GM13976 (cell line): ENCODE results near the gene HRH2.

Experiments
- DNase-seq: peaks from one replicate; pipeline ENCODE4 v3.0.0; 2012; ENCODE audit warnings: low spot score
- in situ Hi-C: fragments of 300-500 bp; cut with MboI; formaldehyde crosslinking; loops from one replicate; pipeline ENCODE4 v1.12.0; 2022; ENCODE audit warnings: low sequenced_read_pairs, mixed read lengths, inconsistent platforms; ENCODE audit not compliant: unreplicated experiment
- TF ChIP-seq, protein P1 (sequence below): IDR thresholded peaks from 2 replicates; pipeline ENCODE4 v1.5.1; 2012; ENCODE audit warnings: borderline replicate concordance, mild to moderate bottlenecking; ENCODE audit not compliant: insufficient read depth; ENCODE audit errors: extremely low read depth, missing control alignments, control extremely low read depth

HRH2 gene

DNA sequence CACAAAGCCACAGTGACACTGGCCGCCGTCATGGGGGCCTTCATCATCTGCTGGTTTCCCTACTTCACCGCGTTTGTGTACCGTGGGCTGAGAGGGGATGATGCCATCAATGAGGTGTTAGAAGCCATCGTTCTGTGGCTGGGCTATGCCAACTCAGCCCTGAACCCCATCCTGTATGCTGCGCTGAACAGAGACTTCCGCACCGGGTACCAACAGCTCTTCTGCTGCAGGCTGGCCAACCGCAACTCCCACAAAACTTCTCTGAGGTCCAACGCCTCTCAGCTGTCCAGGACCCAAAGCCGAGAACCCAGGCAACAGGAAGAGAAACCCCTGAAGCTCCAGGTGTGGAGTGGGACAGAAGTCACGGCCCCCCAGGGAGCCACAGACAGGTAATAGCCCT, 26.1 kb downstream of the HRH2 start:
- DNase-seq: no peak
- in situ Hi-C loops: no loop called here
- TF ChIP-seq, protein P1, sequence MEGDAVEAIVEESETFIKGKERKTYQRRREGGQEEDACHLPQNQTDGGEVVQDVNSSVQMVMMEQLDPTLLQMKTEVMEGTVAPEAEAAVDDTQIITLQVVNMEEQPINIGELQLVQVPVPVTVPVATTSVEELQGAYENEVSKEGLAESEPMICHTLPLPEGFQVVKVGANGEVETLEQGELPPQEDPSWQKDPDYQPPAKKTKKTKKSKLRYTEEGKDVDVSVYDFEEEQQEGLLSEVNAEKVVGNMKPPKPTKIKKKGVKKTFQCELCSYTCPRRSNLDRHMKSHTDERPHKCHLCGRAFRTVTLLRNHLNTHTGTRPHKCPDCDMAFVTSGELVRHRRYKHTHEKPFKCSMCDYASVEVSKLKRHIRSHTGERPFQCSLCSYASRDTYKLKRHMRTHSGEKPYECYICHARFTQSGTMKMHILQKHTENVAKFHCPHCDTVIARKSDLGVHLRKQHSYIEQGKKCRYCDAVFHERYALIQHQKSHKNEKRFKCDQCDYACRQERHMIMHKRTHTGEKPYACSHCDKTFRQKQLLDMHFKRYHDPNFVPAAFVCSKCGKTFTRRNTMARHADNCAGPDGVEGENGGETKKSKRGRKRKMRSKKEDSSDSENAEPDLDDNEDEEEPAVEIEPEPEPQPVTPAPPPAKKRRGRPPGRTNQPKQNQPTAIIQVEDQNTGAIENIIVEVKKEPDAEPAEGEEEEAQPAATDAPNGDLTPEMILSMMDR: no peak

DNA sequence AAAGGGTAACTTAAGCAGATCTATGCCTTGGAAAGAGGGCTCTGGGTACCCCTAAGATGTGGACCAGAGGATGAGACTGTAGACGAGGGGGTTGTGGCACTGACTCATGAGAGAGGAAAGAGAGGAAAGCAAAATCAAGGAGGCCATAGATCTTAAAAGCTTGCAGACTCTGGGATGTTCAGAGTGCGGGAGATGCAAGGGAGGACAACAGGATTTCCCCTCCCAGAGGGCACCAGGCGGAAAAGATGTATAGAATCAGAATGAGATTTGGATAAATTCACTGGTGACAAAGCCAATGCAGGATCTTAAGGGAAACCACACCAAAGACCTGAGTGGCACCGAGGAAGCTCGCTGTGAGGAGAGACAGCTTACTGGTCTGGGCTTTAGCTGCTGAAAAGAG, 27.1 kb downstream of the HRH2 start:
- TF ChIP-seq, protein P1: no peak

DNA sequence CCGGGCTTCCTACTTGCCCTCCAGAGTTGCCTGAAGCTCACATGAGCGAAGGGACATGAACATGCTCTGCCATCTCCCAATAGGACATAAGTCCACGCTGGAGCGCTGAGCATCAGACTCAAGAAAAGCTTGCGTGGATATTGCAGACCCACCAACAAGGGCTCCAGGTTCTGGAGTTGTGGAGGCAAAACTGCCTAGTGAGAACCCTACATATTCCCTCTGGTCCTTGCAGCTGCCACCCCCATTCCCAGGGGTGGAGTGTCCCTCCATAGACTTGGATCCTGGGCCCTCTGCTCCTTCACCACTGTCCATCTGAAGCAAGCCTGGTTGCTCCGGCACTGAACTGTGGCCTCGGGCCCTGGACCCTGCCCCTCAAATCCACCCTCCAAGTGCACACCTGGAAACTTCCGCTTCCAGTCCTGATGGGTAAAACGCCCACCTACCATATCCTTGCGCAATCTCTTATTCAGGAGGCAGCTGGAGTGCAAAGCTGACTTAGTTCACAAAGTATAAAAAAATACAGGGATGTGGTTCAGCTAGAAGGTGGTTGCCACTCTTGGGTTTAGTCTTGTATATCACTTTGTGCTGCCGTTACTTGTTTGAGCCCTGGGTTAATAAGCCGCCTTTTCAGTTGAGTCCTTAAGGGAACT, 28.0 kb downstream of the HRH2 start:
- TF ChIP-seq, protein P1: no peak
- in situ Hi-C loops: no loop called here
- no peak for DNase-seq

More for the DNA sequence above, 27.1 kb downstream of the HRH2 start:
- no peak for DNase-seq
- in situ Hi-C loops: no loop called here

DNA sequence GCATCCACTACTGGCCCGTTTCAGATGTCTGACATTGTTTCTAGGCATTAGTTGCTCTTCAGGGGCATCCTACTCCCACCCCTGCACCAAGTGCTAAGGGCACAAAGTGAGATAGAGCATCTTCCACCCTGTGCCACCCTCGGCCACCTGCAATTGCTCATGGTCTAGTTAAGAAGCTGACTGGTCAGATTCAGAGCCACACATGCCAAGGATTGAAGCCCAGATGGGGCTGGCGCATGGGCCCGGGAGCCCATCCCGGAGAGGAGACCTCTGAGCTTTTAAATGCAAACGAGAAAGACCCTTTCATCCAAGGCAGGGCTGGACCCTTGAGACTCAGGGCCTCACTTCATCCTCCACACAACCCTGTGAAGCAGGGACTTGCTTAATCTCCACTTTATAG, 28.5 kb downstream of the HRH2 start:
- in situ Hi-C loops: no loop called here
- TF ChIP-seq, protein P1: no peak

DNA sequence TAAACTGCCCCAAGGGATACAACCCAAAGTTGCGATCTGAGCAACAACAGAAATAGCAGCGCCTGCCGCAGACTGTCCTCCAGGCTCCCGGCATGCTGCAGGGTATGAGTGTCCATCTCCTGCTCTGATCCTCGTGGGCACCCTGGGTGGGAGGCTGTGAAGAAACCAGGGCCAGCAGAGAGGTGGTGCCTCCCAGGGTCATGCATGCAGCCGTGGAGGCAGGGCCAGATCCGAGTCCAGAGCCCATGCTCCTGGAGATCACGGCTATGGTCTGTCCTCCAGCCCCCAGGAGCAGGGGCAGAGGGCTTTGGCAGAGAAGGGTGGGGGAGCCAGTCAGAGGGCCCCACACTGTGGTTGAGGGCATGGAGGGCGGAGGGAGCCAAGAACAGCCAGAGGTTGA, 29.0 kb downstream of the HRH2 start:
- in situ Hi-C loops: no loop called here
- TF ChIP-seq, protein P1: no peak
- DNase-seq: no peak

More for the DNA sequence above, 28.5 kb downstream of the HRH2 start:
- no peak for DNase-seq

DNA sequence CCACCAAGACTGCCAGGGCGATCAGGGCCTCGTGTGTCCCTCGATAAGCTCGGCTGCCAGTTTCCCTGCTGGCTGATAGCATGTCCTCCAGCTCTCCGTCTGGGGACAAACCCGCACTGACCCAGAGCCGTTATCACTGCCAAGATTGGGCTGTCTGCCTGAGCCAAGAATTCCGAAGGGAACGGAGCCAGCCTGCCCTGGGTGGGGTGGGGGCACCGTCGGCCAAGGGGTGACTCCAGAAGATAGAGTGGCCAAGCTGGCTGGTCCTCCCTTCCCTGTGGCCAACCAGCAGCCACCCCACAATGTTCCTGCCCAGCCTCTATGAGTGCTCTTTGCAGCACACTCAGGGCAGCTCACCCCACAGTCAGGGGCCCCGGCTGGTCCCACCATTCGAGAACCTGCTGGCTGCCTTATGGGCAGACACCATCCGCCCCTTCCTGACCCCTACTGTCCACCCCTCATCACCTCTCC, 29.4 kb downstream of the HRH2 start:
- DNase-seq: no peak
- in situ Hi-C loops: no loop called here
- TF ChIP-seq, protein P1: no peak
